Left renal pelvis (tissue), 4 donors: ENCODE measurements around the gene WASF2. TPM values are rescaled to one million over a fixed set of nuclear protein-coding genes. Genes with fewer than 3 reads are reported as not detected.
A peak's percentile ranks its signal among the peaks of the same experiment; 100 is the strongest.
"Not testable (repeated sequence)": the region's sequence is repeated elsewhere in the genome, so short reads cannot be mapped to it uniquely, and the experiment has no call there.

Experiments
- DNase-seq, 4 donors: peaks; one replicate each; pipeline ENCODE4 v3.0.0-alpha.2; 2013; ENCODE audit warnings: low read depth in 4 of 4, low spot score in 3 of 4
- polyA plus RNA-seq, 4 donors: library from polyadenylated mRNA; unstranded; fragments of 120-200 nt; gene quantifications; one replicate each; pipeline ENCODE4 v1.2.1, GENCODE V29; 2013; ENCODE audit not compliant: insufficient read length in 4 of 4

Gene WASF2
- polyA plus RNA-seq, 4 donors = 106 to 159 (median 139) TPM

DNA sequence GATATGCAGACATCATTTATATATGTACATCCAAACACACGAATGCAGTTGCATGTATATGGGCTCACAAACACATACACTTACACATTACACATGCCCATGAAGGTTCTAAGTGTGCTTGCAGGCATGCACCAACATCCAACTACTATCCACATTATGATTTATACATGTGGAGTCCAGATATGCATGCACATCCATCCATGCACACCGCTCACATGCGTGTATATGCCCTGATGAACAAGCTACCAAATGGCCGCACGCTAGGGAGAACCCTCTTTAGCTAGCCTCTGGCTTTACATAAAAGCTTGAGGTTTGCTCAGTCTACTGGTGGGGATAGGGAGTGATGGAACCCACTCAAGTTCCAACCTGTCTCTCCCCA lies 89.0 kb downstream of the WASF2 start:
- DNase-seq = no peak

- no peak for DNase-seq
Observed at GRCh38 chr1:27400082-27400962, 89.6 kb downstream of the WASF2 start.

DNA sequence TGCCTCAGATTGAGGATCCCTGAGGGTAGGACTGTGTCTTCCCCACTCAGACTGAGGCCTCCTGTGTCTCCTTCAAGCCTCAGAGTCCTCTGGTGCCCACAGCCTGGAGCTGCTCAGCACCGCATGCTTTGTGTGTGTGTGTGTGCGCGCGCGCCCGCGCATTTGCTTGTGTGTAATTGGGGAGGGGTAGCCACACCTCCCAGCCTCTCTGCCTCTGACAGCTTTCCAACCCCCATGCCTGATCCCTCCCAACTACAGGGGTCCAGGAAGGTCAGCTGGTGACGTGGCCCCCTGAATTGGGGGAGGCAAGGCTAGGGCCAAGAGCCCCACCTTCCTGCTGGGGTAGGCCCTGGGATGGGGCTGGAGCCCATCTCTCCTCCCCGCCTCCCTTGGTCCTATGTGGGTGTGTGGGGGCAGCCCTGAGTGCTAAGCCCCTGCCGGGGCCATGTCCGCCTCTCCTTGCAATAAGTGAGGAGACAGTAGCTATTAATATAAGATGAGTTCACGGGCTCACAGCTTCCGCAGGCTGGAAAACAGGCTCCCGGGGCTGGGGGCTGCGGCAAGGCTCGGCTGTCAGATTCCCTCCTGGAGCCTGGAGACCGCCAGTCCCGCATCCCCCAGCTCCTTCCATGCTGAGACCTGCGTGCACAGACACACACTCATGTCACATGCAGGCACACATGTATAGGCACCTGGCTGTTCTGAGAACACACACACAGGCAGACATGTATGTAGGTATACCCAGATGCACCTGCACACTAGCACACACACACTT lies 90.5 kb downstream of the WASF2 start:
- no peak for DNase-seq

- DNase-seq = no peak
Observed at GRCh38 chr1:27398405-27399149, 91.4 kb downstream of the WASF2 start.

- DNase-seq = no peak
Observed at GRCh38 chr1:27397749-27398148, 92.2 kb downstream of the WASF2 start.

- no peak for DNase-seq
Observed at GRCh38 chr1:27397110-27397509, 92.9 kb downstream of the WASF2 start.

DNA sequence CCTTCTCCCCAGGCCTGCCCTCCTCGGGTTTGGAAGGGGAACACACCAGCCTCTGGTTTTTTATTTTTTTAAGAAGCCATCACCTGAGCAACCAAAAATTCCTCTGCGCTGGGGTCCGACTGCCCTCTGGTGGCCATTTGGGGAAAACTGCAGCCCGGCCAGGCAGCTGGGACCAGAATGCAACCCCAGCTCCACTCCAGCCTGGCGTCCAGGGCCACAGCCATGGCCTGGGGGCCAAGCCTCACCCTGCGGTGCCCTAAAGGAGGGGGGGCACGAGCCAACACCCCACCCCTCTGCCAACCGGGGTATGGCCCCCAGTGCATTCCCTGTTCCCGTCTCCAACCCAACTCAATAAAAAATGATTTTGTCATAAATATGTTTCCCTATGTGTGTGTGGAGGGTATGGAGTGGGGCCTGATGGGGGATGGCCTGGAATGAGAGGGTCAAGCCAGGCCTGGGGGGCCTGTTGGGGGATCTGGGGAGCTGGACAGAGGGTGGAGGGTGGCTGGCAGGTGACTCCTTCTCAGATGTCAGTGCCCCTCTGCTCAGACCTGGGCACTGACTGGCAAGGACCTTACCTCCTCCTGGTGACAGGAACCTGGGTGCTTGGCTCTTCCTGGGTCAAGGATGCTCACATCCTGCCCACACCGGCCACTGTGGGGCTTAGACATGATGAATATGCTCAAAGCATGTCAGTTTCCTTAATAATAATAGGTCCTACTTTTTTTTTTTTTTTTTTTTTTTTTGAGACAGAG lies 94.3 kb downstream of the WASF2 start:
- DNase-seq = peak in 1 of 4 donors; percentile 50

DNA sequence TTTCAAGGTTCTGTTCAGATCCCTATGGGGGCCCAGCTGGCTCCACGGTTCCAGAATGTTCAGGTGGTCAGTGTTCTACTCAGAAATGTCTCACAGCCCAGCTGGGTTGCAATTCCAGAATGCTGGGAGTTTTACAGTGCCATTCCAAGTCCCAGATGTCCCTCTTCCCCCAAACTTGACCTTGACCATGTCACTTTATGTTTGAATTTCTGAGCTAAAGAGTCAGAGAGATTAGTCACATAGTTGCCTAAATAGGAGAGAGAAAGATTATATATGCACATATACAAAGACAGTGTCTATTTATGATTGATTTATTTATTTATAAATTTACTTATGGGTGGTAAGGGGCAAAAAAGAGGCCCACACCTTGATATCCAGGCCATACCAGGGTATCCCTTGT lies 95.0 kb downstream of the WASF2 start:
- DNase-seq = no peak

GRCh38 chr1:27394282-27394658 lies 95.7 kb downstream of the WASF2 start:
- no peak for DNase-seq

DNA sequence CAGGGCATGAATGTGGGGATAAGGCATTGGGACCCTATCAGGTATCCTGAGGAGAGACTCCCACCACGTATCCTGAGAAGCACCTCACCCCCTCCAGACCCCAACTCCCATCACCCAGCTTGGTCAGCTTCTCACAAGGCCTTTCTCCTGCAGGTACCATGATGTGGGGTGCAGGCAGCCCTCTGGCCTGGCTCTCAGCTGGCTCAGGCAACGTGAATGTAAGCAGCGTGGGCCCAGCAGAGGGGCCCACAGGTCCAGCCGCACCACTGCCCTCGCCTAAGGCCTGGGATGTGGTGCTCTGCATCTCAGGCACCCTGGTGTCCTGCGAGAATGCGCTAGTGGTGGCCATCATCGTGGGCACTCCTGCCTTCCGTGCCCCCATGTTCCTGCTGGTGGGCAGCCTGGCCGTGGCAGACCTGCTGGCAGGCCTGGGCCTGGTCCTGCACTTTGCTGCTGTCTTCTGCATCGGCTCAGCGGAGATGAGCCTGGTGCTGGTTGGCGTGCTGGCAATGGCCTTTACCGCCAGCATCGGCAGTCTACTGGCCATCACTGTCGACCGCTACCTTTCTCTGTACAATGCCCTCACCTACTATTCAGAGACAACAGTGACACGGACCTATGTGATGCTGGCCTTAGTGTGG lies 96.2 kb downstream of the WASF2 start:
- no peak for DNase-seq

GRCh38 chr1:27392778-27393635 lies 97.0 kb downstream of the WASF2 start:
- DNase-seq = no peak

DNA sequence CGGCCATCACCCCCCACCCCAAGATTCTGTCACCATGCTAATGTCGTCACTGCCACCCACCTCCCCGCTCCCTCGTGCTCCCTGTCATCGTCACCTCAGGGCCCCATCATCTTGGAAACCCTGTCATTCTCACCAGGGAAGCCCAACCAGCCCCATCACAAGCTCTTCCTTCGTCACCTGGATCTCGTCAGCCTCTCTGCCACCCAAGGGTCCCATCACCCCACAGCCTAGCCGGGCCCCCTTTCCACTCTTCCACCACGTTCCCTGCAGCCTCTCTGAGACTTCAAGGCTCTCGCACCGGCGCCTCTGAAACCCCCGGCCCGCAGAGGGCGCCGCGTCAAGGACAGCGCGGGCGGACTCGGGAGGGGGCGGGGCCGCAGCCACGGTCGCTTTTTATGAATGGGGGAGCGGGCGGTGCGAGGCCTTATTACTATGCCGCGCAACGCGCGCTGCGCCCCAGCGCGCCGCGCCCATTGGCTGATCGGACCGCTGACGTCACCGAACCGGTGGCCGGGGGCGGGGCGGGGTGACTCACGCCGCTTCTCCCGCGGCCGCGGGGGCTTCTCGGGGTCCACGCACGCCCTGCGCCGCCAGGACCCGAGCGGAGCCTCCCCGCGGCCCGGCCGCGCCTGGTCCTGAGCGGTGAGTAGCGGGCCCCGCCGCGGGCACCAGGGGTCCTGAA lies 97.7 kb downstream of the WASF2 start, which contains the start of gene GPR3:
TSS of gene GPR3 (plus strand) at position 527 of the 682 bp plus-strand sequence. CDS start 1,177 bp downstream, outside the sequence.
- DNase-seq = peak in 2 of 4 donors; percentile 69 to 75

DNA sequence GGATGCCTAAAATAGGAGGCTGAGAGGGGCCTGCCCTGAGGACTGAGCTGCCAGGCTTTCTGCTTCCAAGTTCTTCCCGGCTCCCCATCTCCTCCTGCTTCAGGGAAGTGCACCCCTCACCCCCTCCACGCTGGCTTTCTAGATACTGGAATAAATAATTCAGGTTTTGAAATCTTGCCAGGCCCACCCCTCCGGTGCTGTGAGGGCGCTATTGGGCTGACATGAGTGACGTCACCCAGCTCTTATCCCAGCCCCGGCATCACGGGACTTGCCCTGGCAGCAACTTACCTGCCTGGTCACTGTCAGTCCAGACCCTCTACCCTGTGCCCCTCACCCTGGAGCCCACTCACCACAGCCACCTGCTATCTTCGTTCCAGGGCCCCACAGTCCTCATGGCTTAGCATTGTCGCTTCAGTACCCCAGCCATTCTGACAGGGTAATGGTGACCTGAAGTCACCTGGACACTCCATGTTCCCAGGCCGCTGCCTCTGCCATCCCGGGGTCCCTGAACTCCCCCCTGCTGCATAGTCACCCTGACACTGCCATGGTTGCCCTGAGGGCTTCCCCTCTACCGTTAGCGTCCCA lies 98.4 kb downstream of the WASF2 start:
- DNase-seq = no peak

DNA sequence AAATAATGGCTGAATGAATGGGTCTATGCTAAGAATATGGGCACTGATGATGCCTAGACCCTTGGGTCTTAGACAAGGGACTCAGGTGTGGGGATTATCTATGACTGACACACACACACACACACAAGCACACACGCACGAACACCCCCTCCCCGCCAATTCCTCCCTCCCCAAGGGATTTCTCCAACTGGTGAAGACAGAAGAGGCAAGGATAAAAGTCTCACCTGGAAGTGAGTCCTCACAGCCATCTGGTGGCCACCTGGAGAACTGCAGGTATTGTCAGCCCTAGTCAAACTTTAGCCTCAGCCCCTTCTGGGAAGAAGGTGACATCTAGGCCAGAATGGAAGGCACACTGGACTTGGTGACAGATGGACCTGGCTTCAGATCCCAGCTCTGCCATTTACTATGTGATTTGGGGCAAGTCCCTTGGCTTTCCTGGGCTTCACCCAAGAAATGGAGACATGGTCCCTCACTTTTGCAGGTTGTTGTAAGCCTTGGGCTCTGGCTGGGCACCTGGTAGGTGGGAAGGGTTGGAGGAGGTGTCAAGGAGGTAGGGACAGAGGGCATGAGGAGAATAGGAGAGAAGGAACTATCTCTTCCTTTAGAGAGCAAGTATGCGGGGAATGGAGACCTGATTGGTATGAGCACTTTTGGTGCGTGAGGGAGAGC lies 101.5 kb downstream of the WASF2 start:
- DNase-seq = no peak

- not testable (repeated sequence) for DNase-seq
Observed at GRCh38 chr1:27384797-27385196, 105.2 kb downstream of the WASF2 start.

GRCh38 chr1:27383661-27384060 lies 106.3 kb downstream of the WASF2 start:
- no peak for DNase-seq

- no peak for DNase-seq
Observed at GRCh38 chr1:27383039-27383605, 106.8 kb downstream of the WASF2 start, which contains the start of gene CD164L2. Gene CD164L2 (minus strand): TSS chr1:27383333. CDS start chr1:27383239, 94 bp downstream.
